GM12891 (cell line): ENCODE data around the gene IGFLR1.

Experiments
- DNase-seq: peaks from one replicate; pipeline ENCODE4 v3.0.0; 2011; ENCODE audit warnings: low spot score; ENCODE audit not compliant: insufficient read length
- FAIRE-seq: peaks from 2 replicates; lab custom pipeline; 2011; peaks lifted over from hg19 to GRCh38; lab: Jason Lieb, UNC
- PAX5 ChIP-seq: IDR thresholded peaks from 2 replicates; pipeline ENCODE4 v1.6.1; 2011; ENCODE audit warnings: low read length, moderate library complexity, mild to moderate bottlenecking; ENCODE audit not compliant: insufficient read depth, severe bottlenecking
- POLR2A ChIP-seq: IDR thresholded peaks from 2 replicates; pipeline ENCODE4 v1.6.1; 2011; ENCODE audit warnings: low read depth, low read length, control low read depth
- POLR2AphosphoS5 ChIP-seq: IDR thresholded peaks from 2 replicates; pipeline ENCODE4 v1.6.1; 2011; ENCODE audit warnings: low read depth, low read length, control low read depth
- POU2F2 ChIP-seq: IDR thresholded peaks from 2 replicates; pipeline ENCODE4 v1.6.1; 2011; ENCODE audit warnings: low read depth, mild to moderate bottlenecking, control low read depth, low read length, moderate library complexity
- SPI1 ChIP-seq: IDR thresholded peaks from 2 replicates; pipeline ENCODE4 v1.6.1; 2011; ENCODE audit warnings: low read depth, low read length, control low read depth
- TAF1 ChIP-seq: IDR thresholded peaks from 2 replicates; pipeline ENCODE4 v1.6.1; 2011; ENCODE audit warnings: low read depth, low read length, control low read depth

The IGFLR1 gene

DNA sequence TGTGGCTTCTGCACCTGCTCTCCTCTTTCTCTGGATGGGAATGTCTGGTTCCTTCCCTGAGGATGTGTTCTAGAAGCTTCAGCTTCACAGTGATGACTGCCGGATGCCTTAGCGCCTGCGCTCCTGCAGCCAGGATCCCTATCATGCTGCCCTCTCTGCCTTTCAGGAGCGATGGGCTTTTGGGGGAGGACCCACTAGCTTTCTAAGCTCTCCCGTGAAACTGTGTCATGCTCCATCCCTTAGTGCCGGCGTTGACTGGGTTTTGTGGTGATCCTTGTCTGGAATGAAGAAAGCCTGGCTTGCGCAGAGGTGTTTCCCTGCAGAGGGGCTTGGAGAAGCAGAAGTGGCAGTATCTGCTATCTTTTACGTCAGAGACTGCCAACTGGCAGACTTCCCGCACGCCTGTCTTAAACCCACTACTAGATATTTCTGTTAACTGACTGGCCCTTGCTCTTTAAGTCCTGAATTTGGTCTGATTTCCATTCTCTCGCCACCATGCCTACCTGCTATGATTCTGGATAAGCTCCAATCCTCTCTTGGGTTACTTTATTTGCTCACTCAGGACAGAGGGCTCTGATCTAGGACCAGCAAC, 28.3 kb downstream of the IGFLR1 start:
- FAIRE-seq (peak; percentile 9), DNase-seq (no peak)
- TF ChIP-seq SPI1 = no peak
- no peak for TF ChIP-seq TAF1
- TF ChIP-seq POLR2AphosphoS5 = no peak
- no peak for TF ChIP-seq POLR2A
- TF ChIP-seq PAX5 = no peak
- TF ChIP-seq POU2F2 = no peak

DNA sequence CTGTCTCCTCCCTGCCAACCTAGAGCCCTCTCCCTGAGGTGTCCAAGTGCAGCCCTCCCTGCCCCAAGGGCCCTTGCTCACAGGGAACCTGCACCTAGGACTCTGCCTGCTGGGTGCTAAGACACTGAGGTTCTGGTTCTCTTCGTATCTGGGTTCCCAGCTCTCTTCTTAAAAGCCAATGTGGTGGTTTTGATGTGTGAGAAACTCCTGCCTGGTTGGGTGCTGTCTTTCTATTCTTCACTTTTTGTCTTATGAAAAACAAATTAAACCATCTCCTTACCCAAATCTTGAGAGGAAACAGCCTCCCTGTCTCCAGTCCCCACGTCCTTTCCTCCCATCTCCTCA, 28.8 kb downstream of the IGFLR1 start:
- TF ChIP-seq POLR2AphosphoS5 (no peak), POU2F2 (no peak), TAF1 (no peak), SPI1 (no peak), PAX5 (no peak), POLR2A (no peak)
- DNase-seq (no peak), FAIRE-seq (no peak)

DNA sequence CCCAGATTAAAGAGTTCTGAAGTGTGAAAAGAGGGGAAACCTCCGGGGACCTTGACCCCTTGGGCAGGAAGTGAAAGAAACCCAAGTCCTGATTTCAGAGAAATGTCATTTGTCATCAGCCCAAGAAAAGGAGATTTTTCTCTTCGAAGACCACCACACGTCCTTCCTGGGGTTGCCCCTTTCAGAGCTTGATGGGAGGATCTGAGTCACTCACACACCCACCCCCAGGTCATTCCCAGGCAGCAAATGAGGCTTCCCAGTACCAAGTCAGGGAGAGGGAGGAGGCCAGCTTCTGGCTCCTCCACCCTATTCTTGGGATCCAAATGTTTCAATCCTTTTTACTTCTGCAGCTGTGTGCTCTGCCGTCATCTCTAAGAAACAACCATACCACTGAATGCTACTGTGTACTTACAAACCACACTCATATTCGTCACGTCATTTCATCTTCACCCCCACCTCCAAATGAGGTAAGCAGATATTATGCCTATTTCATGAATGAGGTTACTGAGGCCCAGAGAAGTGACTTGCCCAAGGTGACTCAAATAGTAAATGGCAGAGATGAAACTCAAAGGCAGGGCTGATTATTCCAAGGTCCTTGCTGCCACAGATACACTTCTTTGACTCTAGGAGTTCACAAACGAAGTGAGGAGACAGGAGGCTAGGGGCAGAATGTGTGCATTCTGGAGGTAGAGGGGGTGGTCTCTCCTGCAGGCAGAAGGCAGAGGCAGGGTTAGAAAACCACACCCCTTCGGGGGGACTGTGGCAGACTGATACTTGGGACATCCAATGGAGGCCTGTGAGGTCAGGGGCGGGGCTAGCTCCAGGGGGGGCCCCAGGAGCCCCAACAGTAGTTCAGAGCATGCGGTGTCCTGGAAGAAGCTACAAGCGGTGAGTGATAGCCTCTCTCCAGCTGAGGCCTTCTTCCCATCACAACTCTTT, 29.4 kb downstream of the IGFLR1 start:
- peak; percentile 93 for FAIRE-seq
- DNase-seq = peak; percentile 57
- TF ChIP-seq TAF1 (peak; percentile 84), POLR2A (peak; percentile 84), SPI1 (peak; percentile 83), POLR2AphosphoS5 (peak; percentile 75), POU2F2 (peak; percentile 82), PAX5 (no peak)

GRCh38 chr19:35710784-35711723, 31.2 kb downstream of the IGFLR1 start:
- peak; percentile 43 for DNase-seq
- no peak for TF ChIP-seq PAX5
- TF ChIP-seq SPI1 = peak; percentile 53
- peak; percentile 29; the same call in 1 of the 2 replicates for TF ChIP-seq TAF1
- TF ChIP-seq POLR2A = peak; percentile 51
- TF ChIP-seq POU2F2 = peak; percentile 100
- peak; percentile 49; the same call in 1 of the 2 replicates for TF ChIP-seq POLR2AphosphoS5
- FAIRE-seq = peak; percentile 99

DNA sequence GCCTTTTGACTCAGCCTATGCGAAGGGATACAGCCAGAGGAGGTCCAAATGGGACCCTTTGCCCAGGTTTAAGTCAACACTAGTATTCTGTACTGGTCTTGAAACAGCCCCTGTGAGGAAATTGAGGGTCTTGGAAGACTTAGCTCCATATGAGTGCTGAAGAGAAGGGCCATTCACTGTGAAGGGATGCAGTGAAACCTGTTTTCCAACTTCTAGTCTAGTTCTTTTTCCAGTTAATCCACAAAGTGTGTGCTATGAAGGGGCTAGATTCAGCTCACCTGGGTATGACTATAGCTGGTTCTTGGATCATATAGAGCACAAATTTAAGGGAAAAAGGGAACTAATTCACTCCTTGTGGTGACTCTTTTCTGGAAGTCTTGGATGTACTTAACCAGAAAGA, 33.9 kb downstream of the IGFLR1 start:
- FAIRE-seq (no peak), DNase-seq (no peak)
- TF ChIP-seq SPI1 (no peak), POU2F2 (no peak), PAX5 (no peak), POLR2AphosphoS5 (no peak), TAF1 (no peak), POLR2A (no peak)

- no peak for FAIRE-seq
- no peak for DNase-seq
- no peak for TF ChIP-seq TAF1
- no peak for TF ChIP-seq PAX5
- TF ChIP-seq POLR2AphosphoS5 = no peak
- no peak for TF ChIP-seq POU2F2
- no peak for TF ChIP-seq POLR2A
- TF ChIP-seq SPI1 = no peak
Measured at GRCh38 chr19:35704218-35704617, 38.0 kb downstream of the IGFLR1 start, which contains the start of gene ZBTB32. TSS of gene ZBTB32 (plus strand) at chr19:35704558. CDS start at chr19:35714627, 10,069 bp downstream.

DNA sequence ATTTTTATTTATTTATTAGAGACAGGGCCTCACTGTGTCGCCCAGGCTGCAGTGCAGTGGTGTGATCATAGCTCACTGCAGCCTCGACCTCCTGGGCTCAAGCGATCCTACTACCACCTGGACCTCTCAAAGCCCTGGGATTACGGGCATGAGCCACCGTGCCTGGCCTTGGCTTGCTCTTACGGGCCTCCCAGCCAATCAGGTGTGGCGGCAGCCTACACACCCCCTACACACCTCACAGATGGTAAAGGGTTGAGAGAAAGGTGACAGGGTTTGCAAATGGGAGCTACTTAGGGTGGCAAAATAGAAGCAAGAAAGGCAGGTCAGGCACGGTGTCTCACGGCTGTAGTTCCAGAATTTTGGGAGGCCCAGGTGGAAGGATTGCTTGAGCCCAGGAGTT, 38.9 kb downstream of the IGFLR1 start:
- FAIRE-seq = no peak
- TF ChIP-seq POLR2A (no peak), SPI1 (no peak), TAF1 (no peak)
- no peak for DNase-seq

DNA sequence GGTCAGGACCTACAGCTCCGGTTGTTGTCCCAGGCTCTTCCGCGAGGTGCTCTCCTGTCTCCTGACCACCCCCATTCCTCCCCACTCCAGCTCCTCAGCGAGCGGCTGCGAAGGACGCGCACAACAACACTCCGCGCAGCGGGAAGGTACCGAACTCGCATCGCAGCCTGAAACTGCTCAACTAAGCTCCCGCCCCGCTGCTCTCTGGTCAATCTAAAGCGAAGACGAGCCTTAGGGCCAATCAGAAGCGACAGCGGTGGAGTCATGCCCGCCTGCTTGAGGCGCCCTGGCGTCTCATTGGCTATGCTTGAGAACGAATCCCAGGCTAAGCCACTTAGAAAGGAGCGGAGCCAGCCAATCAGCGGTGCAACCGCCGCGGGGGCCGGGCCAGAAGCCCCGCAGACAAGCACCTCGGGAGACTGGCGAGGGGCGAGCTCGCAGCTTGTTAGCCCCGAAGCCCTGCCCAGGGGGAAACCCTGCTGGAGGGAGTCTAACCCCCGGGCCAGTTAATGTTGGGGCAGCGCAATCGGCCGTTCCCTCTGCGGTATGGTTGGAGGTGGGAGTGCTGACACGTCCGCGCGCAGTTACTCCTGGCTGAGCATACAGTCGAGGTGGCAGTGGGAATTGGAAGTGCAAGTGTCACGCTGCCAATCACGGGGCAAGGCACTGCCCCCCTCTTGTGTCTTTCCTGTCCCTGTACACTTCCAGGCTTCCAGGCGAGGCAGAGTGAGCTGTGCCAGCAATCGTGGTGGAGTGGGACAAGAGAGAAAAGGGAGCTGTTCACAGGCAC, 39.8 kb downstream of the IGFLR1 start:
- peak; percentile 99 for FAIRE-seq

GRCh38 chr19:35696835-35697234, 45.4 kb downstream of the IGFLR1 start:
- peak; percentile 16 for FAIRE-seq
- TF ChIP-seq SPI1 (0 out of 2 replicates have a peak, but pooled peaks have one; percentile 7), PAX5 (no peak)
- DNase-seq = no peak

More for the DNA sequence above, 39.8 kb downstream of the IGFLR1 start:
- DNase-seq = peak; percentile 91
- TF ChIP-seq POLR2A (peak; percentile 64), POLR2AphosphoS5 (peak; percentile 52; the same call in 1 of the 2 replicates), PAX5 (no peak), POU2F2 (peak; percentile 21; the same call in 1 of the 2 replicates), TAF1 (peak; percentile 61; the same call in 1 of the 2 replicates)
